HG02763 (cell line): ENCODE measurements around the gene MMS22L.

Source experiments
- ATAC-seq: cut with Tn5 transposase; IDR thresholded peaks from one replicate; pipeline ENCODE4 v1.9.1; 2021; ENCODE audit warnings: mild to moderate bottlenecking, moderate library complexity; ENCODE audit not compliant: unreplicated experiment

MMS22L gene

GRCh38 chr6:97095311-97095850 is 187.6 kb downstream of the MMS22L start:
- ATAC-seq: no peak

- no peak for ATAC-seq
Observed at GRCh38 chr6:97094376-97094775, 188.6 kb downstream of the MMS22L start.

GRCh38 chr6:97092673-97093305 is 190.2 kb downstream of the MMS22L start:
- no peak for ATAC-seq
